Nephron progenitor cell (in vitro differentiated cells): ENCODE results near the gene CEACAM21.

Experiments
- DNase-seq: peaks from one replicate; pipeline ENCODE4 v3.0.0; 2021
- H3K27ac Mint-ChIP-seq: 2 replicates; pipeline ENCODE4 v1.8.0; 2021; ENCODE audit warnings: mild to moderate bottlenecking, moderate library complexity, mixed read lengths
- H3K27me3 Mint-ChIP-seq: 2 replicates; pipeline ENCODE4 v1.8.0; 2021; ENCODE audit warnings: mild to moderate bottlenecking, low read depth, mixed read lengths; ENCODE audit not compliant: poor library complexity
- H3K36me3 Mint-ChIP-seq: 2 replicates; pipeline ENCODE4 v1.8.0; 2021; ENCODE audit warnings: low read depth, mixed read lengths
- H3K4me1 Mint-ChIP-seq: 2 replicates; pipeline ENCODE4 v1.8.0; 2021; ENCODE audit warnings: mixed read lengths
- H3K4me3 Mint-ChIP-seq: 2 replicates; pipeline ENCODE4 v1.8.0; 2021; ENCODE audit warnings: mild to moderate bottlenecking, moderate library complexity, mixed read lengths
- H3K9me3 Mint-ChIP-seq: 2 replicates; pipeline ENCODE4 v1.8.0; 2021; ENCODE audit warnings: mild to moderate bottlenecking, moderate library complexity, mixed read lengths
- TF ChIP-seq, protein P1 (sequence below): fragments of 200-600 bp; sonication (generic); IDR thresholded peaks from 2 replicates; pipeline ENCODE4 v1.5.0; 2021; ENCODE audit warnings: antibody characterized with exemption

Gene CEACAM21

DNA sequence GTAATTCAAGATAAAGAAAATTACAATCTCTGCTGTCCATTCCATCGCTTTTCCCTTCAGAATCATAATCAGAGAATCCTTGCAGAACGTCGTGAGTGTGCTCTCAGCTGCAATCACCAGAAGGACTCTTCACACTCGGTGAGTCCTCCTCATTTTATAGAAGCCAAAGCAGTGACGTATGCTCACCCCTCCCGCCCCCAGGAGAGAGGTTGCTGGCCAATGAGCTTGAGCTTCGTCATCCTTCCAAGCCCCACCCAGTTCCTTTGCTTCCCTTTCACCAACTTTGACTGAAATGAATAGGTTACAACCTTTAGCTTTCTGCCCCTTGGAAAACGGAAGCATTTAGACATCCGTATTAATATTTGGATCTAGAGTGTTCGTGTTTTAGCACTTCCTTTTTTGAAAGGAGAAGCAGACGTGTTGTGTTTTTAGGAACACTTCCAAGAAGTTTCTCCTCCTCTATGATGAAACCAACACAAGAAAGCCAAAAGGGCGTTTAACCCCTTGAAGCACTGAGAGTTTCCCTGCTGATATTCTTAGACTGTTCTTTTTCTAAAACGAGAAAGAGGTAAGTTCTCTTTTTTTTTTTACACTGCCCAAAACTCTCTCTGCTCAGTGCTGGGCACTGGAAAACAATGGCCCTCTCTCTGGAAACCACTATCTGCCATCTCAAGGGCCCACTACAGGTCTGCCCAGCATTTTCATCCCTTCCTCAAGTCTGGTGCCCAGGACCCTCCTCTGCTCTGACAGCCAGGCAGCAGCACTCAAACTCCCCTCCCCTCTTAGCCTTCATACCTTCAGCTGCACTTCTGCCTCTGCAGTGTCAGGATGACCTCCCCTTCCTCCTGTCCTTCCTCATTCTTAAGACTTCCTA lies 44.3 kb upstream of the CEACAM21 start:
- DNase-seq: no peak
- TF ChIP-seq, protein P1, sequence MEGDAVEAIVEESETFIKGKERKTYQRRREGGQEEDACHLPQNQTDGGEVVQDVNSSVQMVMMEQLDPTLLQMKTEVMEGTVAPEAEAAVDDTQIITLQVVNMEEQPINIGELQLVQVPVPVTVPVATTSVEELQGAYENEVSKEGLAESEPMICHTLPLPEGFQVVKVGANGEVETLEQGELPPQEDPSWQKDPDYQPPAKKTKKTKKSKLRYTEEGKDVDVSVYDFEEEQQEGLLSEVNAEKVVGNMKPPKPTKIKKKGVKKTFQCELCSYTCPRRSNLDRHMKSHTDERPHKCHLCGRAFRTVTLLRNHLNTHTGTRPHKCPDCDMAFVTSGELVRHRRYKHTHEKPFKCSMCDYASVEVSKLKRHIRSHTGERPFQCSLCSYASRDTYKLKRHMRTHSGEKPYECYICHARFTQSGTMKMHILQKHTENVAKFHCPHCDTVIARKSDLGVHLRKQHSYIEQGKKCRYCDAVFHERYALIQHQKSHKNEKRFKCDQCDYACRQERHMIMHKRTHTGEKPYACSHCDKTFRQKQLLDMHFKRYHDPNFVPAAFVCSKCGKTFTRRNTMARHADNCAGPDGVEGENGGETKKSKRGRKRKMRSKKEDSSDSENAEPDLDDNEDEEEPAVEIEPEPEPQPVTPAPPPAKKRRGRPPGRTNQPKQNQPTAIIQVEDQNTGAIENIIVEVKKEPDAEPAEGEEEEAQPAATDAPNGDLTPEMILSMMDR: no peak

DNA sequence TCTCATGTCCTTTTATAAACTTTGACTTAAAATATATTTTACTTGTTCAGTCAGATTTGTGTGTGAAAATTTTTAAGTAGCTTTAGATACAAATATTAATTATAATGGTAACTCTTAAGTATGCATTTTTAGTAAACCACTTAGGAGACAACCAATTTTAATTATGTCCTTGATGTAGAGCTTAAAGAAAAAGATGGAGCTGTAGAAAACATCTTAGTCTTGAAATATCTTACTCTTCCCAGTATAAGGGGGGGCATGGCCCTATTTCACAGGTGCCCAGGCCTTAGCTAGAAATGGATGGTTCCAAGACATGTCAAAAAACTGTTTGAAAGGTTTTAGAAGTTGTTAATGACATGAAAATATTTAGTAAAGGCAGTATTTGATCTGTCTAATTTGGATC lies 43.4 kb upstream of the CEACAM21 start:
- Mint-ChIP-seq H3K4me3 (no peak overlapping the region), H3K36me3 (no peaks in the 10 kb centered on the region), H3K9me3 (peaks cover 62% of the 10 kb centered on the region), H3K4me1 (no peaks in the 10 kb centered on the region), H3K27me3 (peaks cover 14% of the 10 kb centered on the region), H3K27ac (no peak overlapping the region)
- no peak for DNase-seq
- TF ChIP-seq, protein P1: no peak

More for the DNA sequence above, 44.3 kb upstream of the CEACAM21 start:
- no peak overlapping the region for H3K27ac Mint-ChIP-seq
- no peaks in the 10 kb centered on the region for H3K36me3 Mint-ChIP-seq
- peaks cover 62% of the 10 kb centered on the region for H3K9me3 Mint-ChIP-seq
- H3K27me3 Mint-ChIP-seq: peaks cover 14% of the 10 kb centered on the region
- H3K4me1 Mint-ChIP-seq: no peaks in the 10 kb centered on the region
- H3K4me3 Mint-ChIP-seq: no peak overlapping the region

DNA sequence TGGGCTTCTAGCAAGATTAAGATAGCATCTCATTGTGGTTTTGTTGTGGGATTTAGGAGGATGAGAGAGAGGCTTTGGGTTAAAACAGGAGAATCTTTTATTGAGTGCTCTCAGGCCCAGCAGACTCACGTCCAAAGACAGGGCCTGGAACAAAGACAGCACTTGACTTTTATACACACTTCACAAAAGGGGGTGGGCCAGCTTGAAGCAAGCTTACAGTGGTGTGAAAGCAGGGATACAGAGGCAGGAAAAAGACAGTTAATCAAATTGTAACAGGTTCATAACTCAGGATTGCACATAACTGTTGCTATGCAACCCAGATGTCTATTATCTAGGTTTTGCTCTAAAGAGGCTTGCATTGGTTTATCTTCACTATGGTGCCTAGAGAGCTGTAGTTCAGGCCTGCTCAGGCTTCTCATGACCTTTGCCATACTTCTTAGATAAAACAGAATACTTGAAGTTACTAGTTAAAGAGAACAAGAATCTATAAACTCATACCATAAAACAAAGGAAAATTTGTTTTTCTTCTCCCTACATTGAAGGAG lies 42.2 kb upstream of the CEACAM21 start:
- Mint-ChIP-seq H3K4me1 (no peaks in the 10 kb centered on the region), H3K9me3 (peaks cover 67% of the 10 kb centered on the region), H3K27ac (no peak overlapping the region), H3K36me3 (no peaks in the 10 kb centered on the region), H3K27me3 (peaks cover 10% of the 10 kb centered on the region), H3K4me3 (no peak overlapping the region)
- DNase-seq: no peak
- TF ChIP-seq, protein P1: no peak

DNA sequence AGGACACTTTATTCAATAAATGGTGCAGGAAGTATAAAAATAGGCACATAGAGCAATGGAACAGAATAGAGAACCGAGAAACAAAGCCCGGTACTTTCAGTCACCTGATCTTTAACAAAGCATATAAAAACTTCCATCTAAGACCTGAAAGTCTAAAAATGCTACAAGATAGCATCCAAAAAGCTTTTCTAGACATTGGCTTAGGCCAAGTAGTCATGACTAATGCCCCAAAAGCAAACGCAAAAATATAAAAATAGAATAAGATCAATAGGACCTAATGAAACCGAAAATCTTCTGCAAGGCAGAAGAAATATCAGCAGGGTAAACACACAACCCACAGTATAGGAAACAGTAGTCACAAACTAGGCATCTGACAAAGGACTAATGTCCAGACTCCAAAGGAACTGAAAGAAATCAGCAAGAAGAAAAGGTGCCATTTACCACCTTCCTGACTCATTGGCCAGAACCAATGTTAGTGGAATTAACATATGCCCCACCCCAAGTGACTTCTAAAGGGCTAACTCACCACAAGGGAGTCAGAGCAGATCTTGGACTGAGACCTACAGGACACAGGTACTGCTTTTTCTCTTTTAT lies 40.8 kb upstream of the CEACAM21 start:
- H3K27ac Mint-ChIP-seq: no peak overlapping the region
- peaks cover 65% of the 10 kb centered on the region for H3K9me3 Mint-ChIP-seq
- DNase-seq: no peak
- no peak overlapping the region for H3K4me3 Mint-ChIP-seq
- H3K36me3 Mint-ChIP-seq: no peaks in the 10 kb centered on the region
- no peaks in the 10 kb centered on the region for H3K4me1 Mint-ChIP-seq
- TF ChIP-seq, protein P1: no peak
- peaks cover 4% of the 10 kb centered on the region for H3K27me3 Mint-ChIP-seq

DNA sequence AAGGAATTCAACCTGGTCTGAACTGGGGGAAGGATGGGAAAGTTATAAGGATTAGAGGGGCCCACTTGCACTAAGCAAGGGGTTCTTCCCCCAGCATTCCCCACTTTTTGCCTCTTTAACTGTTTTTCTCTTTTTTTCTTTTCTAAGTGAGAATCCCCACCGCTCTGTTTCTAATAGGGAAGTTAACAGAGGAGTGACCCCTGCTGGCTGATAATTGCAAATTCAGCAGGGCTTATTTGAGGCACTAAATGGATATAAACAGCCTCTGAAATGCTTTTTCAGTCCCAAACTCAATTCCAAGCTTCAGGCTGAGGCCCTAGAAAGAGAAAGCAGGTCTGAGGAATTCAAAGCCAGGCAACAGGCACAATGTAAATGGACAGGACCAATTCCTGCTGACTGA lies 38.2 kb upstream of the CEACAM21 start:
- TF ChIP-seq, protein P1: no peak
- Mint-ChIP-seq H3K4me1 (no peaks in the 10 kb centered on the region), H3K27me3 (peaks cover 2% of the 10 kb centered on the region), H3K4me3 (no peak overlapping the region), H3K36me3 (no peaks in the 10 kb centered on the region), H3K9me3 (peaks cover 55% of the 10 kb centered on the region), H3K27ac (no peak overlapping the region)
- no peak for DNase-seq
